HG02938 (cell line): Measurements from ENCODE around the gene CLEC1B.
"Not testable (repeated sequence)": the region's sequence is repeated elsewhere in the genome, so short reads cannot be mapped to it uniquely, and the experiment has no call there.

ENCODE experiments used
- ATAC-seq: cut with Tn5 transposase; IDR thresholded peaks from one replicate; pipeline ENCODE4 v1.9.1; 2021; ENCODE audit warnings: mild to moderate bottlenecking, moderate library complexity; ENCODE audit not compliant: unreplicated experiment

The CLEC1B gene

DNA sequence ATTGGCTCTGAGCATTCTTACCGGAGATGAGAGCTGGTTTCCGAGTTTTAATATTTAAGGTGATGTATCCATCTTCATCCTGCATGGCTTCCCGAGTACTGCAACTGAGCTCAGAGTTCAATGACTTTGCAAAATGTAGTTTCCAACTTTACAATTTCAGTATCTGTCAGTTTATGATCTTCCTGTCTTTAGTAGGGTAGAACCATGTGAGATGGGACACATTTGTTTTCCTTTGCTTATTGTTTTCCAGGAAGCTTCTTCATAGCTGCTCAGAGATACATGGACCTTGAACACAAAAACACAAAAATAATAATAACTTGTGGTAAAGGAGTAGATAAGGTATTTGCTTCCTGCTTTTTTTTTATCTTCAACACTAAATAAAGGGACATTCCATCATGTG lies at the start of gene CLEC1B:
TSS of gene CLEC1B (minus strand) at position 106 of the 400 bp plus-strand sequence. CDS start at position 85, 21 bp downstream.
- ATAC-seq, result no peak

DNA sequence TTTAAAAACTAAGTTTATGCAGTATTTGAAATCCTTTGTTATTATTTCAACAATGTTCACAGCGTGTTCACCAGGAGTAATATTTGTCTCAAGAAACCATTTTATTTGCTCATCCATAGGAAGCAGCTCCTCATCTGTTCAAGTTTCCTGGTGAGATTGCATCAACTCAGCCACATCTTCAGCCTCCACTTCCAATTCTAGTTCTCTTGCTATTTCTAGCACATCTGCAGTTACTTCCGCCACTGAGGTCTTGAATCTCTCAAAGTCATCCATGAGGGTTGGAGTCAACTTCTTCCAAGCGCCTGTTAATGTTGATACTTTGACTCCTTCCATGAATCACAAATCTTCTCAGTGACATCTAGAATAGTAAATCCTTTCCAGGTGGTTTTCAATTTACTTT lies 49.6 kb upstream of the CLEC1B start:
- no peak for ATAC-seq

DNA sequence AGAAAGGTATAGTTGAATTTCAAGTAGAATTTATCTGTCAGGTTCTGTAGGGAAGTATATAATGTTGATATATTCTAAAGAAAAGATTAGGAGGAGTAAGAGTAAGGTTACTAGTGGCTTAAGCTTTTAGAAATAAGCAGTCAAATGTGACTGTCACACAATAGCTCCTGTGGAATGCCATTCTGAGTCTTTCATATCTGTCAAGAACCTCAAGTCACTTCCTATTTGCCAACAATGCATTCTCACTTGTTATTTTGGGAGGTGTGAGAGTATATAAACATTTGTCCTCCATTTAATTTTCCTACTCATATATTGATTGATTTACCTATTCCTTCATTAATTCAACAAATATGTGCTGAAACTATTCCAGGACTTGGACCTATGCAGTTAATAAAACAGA lies 43.2 kb upstream of the CLEC1B start:
- no peak for ATAC-seq

DNA sequence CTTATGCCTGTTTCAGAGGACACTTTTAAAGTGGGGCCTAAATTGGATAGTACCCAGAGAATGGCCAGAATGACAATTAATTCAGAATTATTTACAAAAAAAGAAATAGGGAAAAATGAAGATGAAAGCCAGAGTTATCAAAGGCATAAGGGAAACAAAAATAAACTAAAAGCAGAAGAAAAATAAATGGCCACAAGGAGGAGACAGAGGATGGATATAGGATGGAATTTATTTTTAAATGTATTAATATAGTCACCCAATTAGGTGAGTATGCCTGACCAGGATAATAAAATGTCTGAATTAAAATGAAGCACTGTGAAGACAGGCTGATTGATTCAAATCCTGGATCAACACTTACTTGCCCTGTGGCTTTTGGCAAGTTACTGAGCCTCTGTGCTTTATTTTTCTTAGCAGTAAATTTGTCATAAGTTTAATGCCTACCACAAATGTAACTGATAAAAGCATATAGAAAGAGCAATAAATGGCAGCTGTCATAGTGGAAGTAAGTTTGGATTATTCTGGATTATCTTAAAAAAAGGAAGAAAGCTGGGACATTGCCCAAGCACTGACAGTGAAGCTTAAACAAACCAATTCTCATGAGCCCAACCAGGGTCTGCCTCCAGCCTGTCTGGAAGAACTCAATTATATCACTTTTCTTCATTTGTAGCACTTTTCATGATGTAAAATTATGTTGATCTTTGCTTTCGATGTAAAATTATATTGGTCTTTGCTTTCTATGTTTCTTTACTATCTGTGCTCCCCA lies 35.0 kb upstream of the CLEC1B start:
- ATAC-seq, result no peak

DNA sequence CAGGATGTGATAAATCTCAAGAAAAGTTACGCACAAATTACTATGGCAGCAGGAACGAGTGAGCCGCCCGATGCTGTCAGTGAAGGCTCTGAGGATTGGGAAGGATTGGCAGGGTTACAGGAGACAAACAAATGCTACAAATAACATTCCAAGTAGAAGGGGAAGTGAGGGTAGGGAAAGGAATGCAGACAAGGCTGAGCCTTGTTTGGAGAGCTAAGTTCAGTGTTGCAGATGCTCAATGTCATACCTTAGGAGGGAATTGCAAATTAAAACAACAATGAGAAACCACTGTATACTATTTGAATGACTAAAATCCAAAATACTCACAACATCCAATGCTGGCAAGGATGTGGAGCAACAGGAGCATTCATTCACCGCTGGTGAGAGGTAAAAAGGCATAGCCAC lies 32.9 kb upstream of the CLEC1B start:
- ATAC-seq, result no peak

DNA sequence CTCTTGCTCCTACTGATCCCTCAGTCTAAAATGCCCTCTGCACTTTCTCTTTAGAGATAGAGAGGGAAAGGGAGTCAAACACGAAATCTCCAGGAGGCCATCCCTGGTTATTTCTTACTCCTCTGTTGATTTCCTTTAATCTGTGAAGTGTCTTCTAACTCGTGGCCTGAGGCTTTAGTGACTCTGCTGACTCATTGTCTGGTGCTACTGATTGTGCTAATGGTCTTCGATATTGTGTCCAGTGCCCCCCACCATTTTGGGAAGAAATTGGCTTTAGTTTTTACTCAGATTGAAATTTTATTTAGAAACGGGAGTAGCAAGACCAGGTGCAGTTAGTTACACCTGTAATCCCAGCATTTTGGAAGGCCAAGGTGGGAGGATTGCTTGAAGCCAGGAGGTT lies 32.4 kb upstream of the CLEC1B start:
- no peak for ATAC-seq

DNA sequence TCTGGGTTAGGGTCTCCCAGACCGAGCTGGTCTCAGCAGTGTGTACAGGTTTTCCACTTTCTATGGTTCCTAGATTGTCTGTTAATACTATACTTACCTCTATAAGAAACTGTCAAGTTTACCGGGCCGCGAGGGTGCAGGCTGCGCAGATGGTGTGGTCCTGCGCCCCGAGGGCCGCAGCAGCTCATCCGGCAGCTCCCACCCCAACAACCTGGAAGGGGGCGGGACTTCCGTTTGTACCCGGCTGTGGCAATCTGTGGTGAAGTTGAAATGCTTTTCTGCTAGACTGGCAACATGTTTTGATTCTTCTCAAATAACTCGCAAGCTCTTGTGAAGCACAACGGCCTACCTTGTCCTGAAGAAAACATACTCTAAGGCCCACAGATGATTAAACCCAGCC lies 31.5 kb upstream of the CLEC1B start, which contains the start of gene CLEC9A:
TSS of gene CLEC9A (plus strand) at position 237 of the 400 bp plus-strand sequence. CDS start 22,006 bp downstream, outside the sequence.
- ATAC-seq, result no peak

DNA sequence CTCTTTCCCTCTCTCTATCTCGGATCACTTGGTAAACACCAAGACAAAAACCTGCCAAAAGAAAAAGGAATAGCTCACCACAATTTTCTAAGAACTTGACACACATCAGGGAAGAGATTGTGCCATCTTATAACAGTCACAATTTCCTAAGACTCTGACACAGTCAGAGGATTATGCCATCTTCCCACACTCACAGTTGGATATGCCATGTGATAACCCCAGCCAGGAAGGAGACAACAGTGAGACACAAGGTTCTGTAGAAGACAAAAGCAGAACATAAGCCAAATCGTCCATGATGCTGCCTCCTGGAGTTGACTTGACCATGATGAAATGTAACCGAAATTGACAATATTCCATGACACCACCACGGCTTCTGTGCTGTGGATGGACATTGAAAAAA lies 28.8 kb upstream of the CLEC1B start:
- ATAC-seq, result no peak

DNA sequence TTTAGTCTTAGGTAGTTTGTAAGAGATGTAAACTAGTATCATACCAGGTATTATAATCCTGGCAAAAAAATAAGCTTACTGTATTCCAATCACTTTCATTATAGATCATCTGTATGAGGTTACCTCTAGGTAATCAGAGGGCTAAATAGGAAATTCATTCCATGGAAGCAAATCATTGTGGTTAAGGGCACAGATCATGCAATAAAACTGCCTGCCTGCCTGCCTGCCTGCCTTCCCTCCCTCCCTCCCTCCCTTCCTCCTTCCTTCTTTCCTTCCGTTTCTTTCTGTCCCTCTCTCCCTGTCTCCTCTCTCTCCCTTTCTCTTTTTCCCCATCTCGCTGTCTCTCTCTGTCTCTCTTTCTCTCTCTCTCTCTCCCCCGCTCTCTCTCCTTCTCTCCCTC lies 28.4 kb upstream of the CLEC1B start:
- no peak for ATAC-seq

DNA sequence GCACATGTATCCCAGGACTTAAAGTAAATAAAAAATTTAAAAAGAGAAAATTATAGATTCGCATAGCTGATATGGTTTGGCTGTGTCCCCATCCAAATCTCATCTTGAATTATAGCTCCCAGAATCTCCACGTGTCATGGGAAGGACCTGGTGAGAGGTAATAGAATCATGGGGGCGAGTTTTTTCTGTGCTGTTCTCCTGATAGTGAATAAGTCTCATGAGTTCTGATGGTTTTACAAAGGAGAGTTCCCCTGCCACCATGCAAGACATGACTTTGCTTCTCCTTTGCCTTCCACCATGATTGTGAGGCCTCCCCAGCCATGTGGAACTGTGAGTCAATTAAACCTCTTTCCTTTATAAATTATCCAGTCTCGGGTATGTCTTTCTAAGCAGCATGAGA lies 27.7 kb upstream of the CLEC1B start:
- not testable (repeated sequence) for ATAC-seq

DNA sequence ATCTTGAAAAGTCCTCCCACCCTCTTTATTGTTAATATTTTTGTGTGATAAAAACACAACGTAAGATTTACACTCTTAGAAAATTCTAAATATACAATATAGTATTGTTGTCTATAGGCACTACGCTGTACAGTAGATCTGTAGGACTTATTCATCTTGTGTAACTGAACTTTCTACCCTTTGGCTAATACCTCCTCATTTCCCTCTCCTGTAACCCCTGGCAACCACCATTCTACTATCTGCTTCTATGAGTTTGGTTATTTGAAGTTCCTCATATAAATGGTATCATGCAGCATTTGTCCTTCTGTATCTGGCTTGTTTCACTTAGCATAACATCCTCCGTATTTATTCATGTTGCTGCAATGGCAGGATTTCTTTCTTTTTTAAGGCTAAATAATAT lies 26.3 kb upstream of the CLEC1B start:
- no peak for ATAC-seq

DNA sequence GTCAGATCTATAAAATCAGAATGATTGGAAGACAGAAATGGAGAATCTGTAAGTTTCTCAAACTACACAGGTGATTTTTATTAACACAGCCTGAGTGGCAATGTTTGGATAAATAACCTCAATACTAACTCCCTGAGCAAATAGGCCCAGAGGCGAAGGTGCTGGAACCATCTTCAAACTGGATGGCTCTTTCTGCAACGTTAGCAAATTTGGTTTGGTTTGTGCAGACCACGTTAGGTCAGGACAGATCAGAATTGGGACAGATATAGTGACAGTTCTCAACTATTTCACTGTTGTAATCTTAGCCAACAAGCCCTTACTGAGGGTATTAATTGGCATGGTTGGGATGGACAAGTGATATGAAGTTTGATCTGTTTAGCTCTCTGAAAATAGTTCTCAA lies 22.4 kb upstream of the CLEC1B start:
- ATAC-seq, result no peak

DNA sequence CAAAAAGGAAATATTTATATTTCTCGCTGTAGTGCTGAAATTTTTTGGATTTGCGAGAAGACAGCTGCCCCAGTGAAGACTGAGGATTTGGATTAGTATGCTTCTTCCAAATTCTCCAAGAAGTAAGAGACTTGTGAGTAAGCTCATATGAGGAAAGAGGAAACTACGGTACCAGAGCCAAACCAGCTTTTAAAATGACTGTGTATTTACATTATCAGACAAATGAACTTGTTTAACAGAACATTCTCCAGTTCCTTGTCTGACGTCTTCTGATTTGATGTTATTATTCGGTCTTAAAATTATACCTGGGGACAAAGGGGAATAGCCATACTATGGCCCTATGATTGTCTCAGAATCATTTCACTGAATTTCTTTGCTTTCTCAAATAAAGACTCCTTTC lies 19.5 kb upstream of the CLEC1B start:
- ATAC-seq, result no peak

DNA sequence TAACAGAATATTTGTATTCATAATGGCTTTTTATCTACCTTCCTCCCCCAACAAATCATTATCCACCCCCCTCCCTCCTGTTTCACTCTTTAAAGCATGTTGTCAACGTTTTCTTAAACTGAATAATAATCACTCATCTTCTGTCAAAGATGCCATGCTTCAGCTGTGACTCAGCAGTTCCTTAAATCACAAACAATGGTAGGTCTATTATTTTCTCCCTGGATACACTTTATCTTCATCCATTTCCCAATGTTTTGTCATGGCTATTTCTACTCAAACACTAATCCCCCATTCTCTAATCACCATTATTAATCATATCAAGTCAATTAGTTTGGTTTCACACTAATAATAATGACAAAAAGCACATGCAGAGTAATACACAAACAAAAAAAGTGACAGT lies 18.0 kb upstream of the CLEC1B start:
- no peak for ATAC-seq

DNA sequence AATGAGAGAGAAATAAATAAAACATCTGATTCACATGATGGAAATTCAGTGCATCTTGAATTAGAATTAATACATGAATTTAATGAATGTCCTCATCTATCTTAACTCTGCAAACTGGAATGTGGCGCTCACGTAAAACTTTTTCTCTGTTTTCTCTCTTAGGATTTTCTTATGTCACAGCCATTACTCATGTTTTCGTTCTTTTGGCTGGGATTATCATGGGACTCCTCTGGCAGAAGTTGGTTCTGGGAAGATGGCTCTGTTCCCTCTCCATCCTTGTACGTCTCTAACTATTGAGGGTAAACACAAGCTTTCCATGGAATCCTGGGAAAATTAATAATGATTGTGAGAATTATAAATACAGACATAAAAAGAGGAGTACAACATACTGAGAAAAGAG lies 16.5 kb upstream of the CLEC1B start:
- ATAC-seq, result no peak

DNA sequence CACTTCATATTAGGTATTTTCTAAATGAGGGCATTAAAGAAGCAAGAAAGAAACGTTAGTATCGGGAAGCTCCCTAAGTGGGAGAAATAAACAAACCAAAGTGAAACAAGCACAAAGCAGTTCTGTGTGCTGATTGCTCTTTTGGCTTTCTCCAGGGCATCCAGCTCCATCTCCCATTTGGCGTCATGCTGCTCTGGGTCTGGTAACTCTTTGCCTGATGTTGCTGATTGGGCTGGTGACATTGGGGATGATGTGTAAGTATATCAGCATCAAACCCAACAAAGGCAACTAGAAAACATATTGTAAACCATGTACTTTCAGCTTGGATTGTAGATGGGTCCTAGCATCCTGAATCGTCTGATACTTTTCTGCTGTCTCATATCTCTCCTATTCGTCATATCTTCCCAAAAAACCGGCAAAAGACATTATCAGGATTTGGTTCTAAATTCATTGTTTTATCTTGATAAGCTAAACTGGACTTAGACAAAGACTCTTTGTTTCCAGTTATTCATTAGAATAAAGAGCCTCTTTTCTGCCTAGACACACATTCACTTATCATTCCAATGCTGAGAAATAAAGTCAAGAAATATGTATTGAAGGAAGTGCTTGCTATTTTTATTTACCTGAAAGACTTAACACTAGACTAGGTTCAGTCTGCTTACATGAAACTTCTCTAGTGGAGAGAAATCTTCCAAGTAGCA lies 13.9 kb upstream of the CLEC1B start:
- no peak for ATAC-seq

DNA sequence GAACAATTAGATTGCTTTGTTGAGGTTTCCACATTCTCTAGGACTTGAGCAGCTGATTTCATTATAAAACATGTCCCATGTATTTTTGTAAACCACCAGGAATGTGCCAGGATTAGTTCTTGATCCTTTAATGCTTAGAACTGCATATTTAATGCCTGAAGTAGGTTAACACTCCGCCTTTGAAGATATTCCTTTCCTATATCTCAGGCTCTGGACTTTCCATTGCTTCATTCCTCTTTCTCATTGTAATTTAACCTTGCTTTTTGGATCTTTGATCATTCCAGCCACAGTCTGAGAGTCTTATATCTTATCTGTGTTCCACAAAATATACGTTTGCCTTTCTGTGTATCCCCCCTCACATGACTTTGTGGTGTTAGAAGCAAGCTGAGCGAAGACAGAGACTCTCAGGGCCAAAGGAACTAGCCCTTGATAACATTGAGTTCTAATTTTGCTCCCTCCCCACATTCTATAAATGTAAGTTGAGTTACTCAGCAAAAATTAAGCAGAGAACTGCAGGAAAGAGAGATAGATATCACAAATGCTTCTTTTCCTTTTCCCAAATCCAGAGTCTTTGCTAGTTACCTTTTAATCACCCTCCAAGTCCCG lies 2.4 kb upstream of the CLEC1B start:
- ATAC-seq, result no peak

DNA sequence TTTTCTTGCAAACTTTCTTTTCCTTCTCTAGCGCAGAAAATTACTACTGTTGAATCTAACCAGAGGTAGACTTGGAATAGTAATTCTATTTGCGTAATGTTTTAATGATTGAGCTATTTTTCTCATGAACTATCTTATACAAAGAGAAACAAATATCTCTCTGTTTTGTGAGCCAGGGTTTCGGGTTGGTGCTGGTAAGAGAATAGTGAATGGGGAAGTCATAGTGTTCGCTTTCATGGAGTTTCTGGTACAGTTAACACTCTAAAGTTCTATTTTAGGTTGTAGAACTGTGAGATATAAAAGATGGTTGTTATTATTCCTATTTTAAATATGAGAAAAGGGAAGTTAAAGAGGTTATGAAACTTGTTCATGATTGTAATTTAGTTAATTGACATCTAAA lies 6.6 kb downstream of the CLEC1B start:
- ATAC-seq, result no peak

DNA sequence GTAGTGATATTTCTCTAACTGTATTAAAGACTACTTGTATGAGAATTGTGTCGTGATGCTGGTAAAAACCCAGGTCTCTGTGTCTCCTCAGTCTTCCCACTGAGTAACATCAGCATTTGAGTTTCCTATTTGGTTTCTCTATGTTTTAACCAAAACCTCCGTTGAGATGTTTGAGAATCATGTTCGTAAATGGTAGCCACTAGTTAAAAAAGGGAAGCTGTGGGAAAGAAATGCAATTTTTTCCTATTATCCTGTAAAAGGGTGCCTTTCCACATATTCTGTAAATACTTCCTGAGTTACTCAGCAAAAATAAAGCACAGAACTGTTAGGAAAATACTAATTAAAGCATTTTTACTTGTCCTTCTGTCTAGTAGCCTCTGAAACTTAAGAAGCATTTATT lies 7.0 kb downstream of the CLEC1B start:
- ATAC-seq, result no peak

DNA sequence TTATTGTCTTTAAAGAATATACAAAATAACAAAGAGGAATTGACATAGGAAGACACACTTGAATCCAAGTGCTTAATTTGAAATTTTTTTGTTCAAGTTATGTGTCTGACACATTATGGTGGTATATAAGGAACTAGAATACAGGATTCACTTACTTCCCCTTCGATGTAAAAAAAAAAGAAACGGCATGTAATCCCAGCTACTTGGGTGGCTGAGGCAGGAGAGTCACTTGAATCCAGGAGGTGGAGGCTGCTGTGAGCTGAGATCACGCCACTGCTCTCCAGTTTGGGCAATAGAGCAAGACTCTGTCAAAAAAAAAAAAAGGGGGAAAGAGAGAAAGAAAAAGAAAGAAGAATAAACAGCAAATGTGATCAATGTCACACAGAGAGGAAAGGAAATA lies 18.8 kb downstream of the CLEC1B start:
- ATAC-seq, result no peak

DNA sequence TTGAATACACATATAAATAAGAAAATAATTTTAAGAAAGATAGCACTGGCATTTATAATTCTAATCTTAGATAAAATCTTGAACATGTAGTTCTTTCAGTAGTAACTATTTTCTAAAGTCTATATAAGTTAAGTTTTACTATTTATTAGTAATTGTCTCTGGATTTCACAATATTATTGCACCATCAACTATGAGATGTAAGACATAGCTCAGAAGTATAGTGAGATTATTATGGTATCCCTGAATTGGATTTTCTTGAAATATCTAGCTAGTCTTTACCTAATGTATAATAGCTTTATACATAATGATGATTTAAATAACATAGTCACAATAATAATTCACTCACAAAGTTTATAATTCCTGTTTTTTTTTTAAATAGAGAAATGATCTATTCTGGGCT lies 21.0 kb downstream of the CLEC1B start:
- ATAC-seq, result no peak

DNA sequence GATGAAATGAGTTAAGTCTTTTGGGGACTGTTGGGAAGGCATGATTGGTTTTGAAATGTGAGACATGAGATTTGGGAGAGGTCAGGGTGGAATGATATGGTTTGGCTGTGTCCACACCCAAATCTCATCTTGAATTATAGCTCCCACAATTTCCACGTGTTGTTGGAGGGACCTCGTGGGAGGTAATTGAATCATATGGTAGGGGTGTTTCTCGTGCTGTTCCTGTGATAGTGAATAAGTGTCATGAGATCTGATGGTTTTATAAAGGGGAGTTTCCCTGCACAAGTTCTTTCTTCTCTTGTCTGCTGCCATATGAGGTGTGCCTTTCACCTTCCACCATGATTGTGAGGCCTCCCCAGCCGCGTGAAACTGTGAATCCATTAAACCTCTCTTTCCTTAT lies 22.3 kb downstream of the CLEC1B start:
- not testable (repeated sequence) for ATAC-seq
